Measurements from ENCODE around the gene ACBD7. TPM values are rescaled to one million over a fixed set of nuclear protein-coding genes. Genes with fewer than 3 reads are reported as not detected.

ACBD7 gene
- under 1 TPM in 2 of 3 donors, not detected in 1; 0.07 to 0.13 TPM for polyA plus RNA-seq

DNA sequence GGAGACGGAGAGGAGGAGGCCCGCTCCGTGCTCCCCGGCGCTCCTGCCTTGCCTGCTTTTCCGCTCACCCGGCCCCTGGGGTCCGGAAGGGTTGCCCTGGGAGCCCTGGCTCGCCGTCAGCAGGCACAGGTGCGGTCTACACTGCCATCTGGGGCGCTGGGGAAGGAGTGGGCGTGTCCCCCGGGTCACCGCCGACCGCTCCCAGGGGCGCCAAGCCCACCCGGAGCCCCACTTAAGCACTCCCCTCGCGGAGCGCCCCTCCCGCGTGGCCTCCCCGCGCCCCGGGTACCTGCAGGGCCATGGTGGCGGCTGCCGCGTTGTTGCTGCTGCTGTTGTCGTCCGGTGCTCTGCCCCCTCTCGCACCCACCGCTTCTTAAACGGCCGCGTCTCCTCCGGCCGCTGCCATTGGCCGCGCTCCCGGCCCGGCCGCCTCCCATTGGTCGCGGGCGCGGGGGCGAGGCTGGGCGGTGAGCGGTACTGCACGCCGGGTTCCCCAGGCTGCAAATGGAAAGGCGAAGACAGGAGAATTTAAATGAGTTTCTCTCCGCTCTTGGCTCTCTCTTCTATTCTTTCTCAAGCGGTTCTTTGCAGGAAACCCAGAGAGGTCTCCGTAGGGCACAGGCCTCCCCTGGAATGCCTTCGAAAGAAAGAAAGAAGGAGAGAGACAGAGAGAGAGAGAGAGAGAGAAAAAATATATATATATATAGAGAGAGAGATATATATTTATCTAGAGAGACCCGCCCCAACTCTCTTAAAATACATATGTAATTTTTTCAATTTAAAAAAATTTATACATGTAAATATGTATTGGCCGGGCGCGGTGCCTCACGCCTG is at the start of gene ACBD7:
ACBD7 (minus strand) TSS at position 349 of the 834 bp plus-strand sequence; CDS start at position 301, 48 bp downstream.
- WGBS, 3 donors: 6 to 7% (median 7%) methylated on average over 62 to 63 of the region's 63 CpGs
- H3K27ac ChIP-seq (ENCODE audit: low read depth, low read length): no peak within 1 kb of the TSS

DNA sequence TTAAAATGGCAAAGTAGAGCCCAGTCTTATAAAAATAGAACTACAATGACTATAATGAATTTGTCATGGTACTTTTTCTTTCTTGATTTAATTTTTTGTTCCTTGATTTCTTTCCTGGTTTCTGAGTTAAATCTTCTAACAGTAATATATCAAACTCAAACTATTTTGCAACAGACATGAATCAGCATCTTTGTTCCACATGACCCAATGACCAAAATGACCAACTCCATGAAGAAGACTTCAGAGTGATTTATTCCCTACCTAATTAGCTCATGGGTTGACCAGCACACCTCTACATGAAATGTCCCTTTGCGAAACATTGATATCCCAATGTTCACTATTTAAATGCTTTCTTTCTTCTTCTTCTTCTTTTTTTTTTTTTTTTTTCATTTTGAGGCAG is 49.1 kb upstream of the ACBD7 start:
- no peak overlapping the region for H3K27ac ChIP-seq (ENCODE audit: low read depth, low read length)
- 94 to 98% (median 97%) methylated on average over 1 of the region's 1 CpG for WGBS, 3 donors

DNA sequence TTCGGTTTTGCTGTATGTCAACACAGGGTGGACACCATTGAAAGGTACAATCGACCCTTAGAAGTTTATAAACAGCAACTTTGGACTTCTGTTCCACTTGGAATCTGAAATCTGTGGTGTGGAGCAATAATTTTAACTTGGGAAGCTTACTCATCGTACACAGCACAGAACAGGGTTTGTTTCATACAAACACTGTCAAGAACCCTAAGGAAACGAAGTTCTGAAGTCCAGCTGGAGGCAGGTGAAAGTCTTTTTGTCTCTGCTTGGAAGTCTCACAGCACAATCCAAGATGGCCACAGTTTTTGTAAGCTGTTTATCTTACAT is 48.4 kb upstream of the ACBD7 start:
- 80 to 88% (median 82%) methylated on average over 4 of the region's 4 CpGs for WGBS, 3 donors
- H3K27ac ChIP-seq (ENCODE audit: low read depth, low read length): no peak overlapping the region

GRCh38 chr10:15136129-15137035 is 47.8 kb upstream of the ACBD7 start:
- H3K27ac ChIP-seq (ENCODE audit: low read depth, low read length): no peak overlapping the region
- 90 to 94% (median 92%) methylated on average over 11 of the region's 11 CpGs for WGBS, 3 donors

DNA sequence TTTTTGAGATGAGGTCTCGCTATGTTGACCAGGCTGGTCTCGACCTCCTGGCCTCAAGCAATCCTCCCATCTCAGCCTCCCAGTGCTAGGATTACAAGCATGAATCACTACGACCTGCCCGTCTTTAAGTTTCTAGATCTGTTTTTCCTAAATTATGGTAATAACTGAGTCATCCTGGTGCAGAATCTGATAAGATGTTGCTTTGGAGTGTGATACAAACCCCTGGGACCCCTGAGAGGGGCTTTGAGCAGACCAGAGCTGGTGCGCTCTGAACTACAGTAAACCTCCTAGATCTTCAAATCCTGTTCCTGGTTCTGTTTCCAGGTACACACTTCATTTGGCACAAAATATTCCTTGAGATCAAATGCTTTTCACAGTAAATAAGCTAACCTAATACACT is 42.8 kb upstream of the ACBD7 start:
- 97 to 100% (median 97%) methylated on average over 5 of the region's 5 CpGs for WGBS, 3 donors

DNA sequence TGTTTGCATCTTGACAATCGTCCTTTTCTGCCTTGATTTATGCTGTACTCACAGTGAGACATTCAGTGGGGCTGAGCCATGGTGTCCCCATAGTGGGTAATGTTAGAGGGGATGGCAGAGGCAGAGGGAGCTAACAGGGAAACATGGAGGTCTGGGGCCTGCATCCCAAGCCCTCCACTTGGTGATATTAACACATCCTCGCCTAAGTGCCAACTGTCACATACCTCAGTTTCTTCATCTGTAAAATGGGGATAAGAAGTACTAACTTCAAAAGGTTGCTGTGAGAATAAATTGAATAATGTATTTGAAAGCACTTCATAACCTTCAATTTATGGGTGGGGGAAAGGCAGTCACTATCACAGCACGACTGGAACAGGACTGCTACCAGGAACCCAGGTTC is 36.3 kb upstream of the ACBD7 start:
- H3K27ac ChIP-seq (ENCODE audit: low read depth, low read length): no peak overlapping the region
- 85 to 92% (median 88%) methylated on average over 3 of the region's 3 CpGs for WGBS, 3 donors

More for the DNA sequence above, 42.8 kb upstream of the ACBD7 start:
- H3K27ac ChIP-seq (ENCODE audit: low read depth, low read length): no peak overlapping the region

DNA sequence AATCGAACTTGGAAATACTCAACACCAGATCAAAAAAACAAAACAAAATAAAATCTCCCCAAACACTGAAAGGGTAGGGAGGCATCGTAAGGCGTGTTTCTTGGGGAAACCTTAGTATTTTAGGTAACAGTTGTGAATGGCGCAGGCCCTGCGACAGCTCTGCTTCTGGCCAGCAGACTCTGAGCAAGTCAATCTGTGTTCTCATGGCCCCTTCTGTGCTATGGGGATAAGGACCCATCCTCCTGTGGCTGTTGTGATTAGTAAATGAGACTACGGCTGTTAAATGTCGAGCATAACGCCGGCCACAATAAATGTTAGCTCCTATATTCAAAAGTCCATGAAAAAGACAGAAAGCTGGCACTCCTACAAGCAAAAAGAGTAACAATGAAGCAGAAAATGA is 35.6 kb upstream of the ACBD7 start:
- WGBS, 3 donors: 96 to 98% (median 96%) methylated on average over 9 of the region's 9 CpGs
- no peak overlapping the region for H3K27ac ChIP-seq (ENCODE audit: low read depth, low read length)

DNA sequence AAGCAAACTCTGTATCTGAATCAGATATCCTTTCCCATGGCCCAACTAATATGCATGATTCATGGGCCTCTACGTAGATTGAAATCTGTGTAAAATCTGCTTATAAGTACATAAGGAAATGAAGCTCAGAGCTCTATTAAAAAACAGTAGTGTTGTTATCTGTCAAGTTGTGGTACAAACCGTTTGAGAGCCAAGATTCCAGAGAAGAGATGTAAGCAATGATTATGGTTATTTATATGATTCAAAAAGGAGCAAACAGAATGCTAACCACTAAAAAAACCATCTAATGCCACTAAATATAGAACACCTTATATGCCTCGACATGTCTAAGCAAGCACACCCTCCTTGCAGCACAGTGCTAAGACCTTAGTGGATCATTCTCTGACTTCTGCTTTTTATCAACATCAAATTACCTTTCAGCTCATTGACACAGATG is 35.2 kb upstream of the ACBD7 start:
- 63 to 73% (median 72%) methylated on average over 3 of the region's 3 CpGs for WGBS, 3 donors
- H3K27ac ChIP-seq (ENCODE audit: low read depth, low read length): no peak overlapping the region

DNA sequence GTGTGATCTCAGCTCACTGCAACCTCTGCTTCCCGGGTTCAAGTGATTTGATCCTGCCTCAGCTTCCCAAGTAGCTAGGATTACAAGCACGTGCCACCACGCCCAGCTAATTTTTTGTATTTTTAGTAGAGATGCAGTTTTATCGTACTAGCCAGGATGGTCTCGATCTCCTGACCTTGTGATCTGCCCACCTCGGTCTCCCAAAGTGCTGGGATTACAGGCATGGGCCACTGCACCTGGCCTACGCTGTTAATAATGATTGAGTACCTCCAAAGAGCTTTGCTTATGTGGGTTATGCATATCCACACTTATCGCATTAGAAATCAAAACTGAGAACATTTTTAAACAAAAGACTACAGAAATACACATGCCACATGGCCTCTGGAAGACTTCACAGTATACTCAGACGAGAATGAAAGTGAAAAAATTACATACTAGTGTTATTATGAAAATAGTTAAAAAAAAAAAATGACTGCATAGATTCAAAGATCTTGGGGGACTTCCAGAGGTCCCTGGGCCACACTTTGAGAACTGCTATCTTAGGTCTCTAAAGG is 34.0 kb upstream of the ACBD7 start:
- 90 to 93% (median 93%) methylated on average over 9 of the region's 9 CpGs for WGBS, 3 donors
- no peak overlapping the region for H3K27ac ChIP-seq (ENCODE audit: low read depth, low read length)

- whole genome bisulfite sequencing, 3 donors: 96 to 100% (median 100%) methylated on average over 1 of the region's 1 CpG
- no peak overlapping the region for H3K27ac ChIP-seq (ENCODE audit: low read depth, low read length)
Observed at GRCh38 chr10:15121707-15122106, 33.1 kb upstream of the ACBD7 start.

DNA sequence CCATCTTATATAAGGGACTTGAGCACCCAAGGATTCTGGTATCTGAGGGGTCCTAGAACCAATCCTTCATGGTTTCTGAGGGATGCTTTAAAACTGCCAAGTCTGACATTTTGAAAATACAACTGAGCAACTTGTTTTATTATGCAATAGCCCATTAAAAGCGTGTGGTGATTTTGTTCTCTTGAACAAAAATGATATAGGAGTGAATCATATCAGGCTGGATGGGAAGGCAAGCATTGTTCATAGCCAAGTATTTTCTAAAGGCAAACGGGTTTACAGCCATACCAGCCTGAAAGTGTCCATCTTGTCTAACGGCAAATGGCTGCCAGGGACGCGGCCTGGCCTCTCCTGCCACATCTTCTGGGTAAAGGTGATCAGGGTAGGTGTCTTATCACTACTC is 31.9 kb upstream of the ACBD7 start:
- 93 to 94% (median 94%) methylated on average over 5 of the region's 5 CpGs for WGBS, 3 donors
- H3K27ac ChIP-seq (ENCODE audit: low read depth, low read length): no peak overlapping the region

- no peak overlapping the region for H3K27ac ChIP-seq (ENCODE audit: low read depth, low read length)
- 63 to 88% (median 72%) methylated on average over 1 of the region's 1 CpG for WGBS, 3 donors
Observed at GRCh38 chr10:15118615-15119014, 30.0 kb upstream of the ACBD7 start.

DNA sequence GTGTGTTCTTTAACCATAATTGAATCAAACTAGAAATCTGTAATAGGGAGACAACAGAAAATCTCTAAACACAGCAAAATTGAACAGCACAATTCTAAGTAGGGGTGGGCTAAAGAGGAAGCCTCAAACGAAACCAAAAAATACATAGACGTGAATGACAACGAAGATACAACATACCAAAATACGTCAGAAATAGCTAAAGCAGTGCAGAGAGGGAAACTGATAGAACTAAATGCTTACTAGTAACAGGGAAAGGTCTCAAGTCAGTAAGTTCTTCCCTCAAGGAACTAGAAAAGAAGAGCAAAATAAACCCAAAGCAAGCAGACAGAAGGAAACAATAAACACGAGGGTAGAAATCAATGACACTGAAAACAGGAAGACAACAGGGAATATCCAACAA is 27.6 kb upstream of the ACBD7 start:
- 89 to 96% (median 96%) methylated on average over 5 of the region's 5 CpGs for WGBS, 3 donors

GRCh38 chr10:15113766-15114165 is 25.2 kb upstream of the ACBD7 start:
- no peak overlapping the region for H3K27ac ChIP-seq (ENCODE audit: low read depth, low read length)
- WGBS, 3 donors: 94 to 97% (median 95%) methylated on average over 4 of the region's 4 CpGs

More for the DNA sequence above, 27.6 kb upstream of the ACBD7 start:
- H3K27ac ChIP-seq (ENCODE audit: low read depth, low read length): no peak overlapping the region

GRCh38 chr10:15112657-15113056 is 24.1 kb upstream of the ACBD7 start:
- whole genome bisulfite sequencing, 3 donors: 94 to 96% (median 95%) methylated on average over 13 of the region's 13 CpGs
- H3K27ac ChIP-seq (ENCODE audit: low read depth, low read length): no peak overlapping the region

DNA sequence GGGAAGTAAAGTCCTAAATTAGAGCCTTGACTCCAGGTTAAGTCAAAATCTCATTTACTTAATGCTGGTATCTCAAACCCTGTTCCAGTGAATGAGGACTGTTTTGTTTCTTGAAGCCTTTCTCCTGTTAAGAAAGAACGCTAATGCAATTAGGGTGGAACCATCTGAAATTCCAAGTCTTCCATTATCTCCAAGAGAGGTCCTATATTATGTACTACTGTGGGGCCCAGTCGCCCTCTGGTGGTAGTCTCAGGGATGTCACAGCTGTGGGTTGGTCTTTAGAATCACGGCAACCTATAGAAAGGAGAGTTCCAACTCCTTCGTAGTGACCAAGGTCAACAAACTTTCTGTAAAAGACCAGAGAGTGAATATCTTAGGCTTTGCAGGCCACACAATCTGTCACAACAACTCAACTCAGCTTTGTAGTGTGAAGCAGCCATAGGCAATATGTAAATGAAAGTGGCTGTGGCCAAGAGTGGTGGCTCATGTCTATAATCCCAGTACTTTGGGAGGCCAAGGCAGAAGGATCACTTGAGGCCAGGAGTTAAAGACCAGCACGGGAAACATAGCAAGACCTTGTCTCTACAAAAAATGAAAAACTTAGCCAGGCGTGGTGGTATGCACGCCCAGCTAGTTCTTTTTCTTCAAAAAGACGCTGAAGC is 17.9 kb upstream of the ACBD7 start:
- WGBS, 3 donors: 48 to 53% (median 50%) methylated on average over 8 of the region's 8 CpGs
- no peak overlapping the region for H3K27ac ChIP-seq (ENCODE audit: low read depth, low read length)

GRCh38 chr10:15103513-15103912 is 14.9 kb upstream of the ACBD7 start:
- 83 to 88% (median 87%) methylated on average over 9 of the region's 9 CpGs for WGBS, 3 donors
- H3K27ac ChIP-seq (ENCODE audit: low read depth, low read length): no peak overlapping the region

DNA sequence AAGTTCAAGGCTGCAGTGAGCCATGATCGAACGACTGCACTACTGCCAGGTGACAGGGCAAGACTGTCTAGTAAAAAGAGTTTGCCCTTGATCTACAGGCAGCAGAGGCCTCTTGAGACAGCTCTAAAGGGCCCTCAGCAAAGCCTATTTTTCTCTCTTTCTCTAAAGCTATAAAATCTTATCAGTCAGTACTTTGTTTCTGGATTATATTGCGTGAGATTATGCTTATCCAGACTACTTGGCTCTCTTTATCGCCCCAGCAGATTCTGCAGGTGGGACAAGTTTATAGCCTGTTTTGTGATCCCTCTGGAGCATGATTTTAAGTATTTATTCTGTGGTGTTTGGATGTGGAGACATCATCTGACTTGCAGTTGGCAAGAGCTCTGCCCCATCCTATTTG is 11.3 kb upstream of the ACBD7 start:
- WGBS, 3 donors: 50 to 91% (median 81%) methylated on average over 4 of the region's 4 CpGs
- H3K27ac ChIP-seq (ENCODE audit: low read depth, low read length): no peak overlapping the region

Measured in adipose tissue (tissue), 3 donors.